NCI-H2227 (cell line): ENCODE results near the gene CYP3A7.
A peak's percentile ranks its signal among the peaks of the same experiment; 100 is the strongest.
"Not testable (repeated sequence)": the region's sequence is repeated elsewhere in the genome, so short reads cannot be mapped to it uniquely, and the experiment has no call there.

Experiments
- DNase-seq: peaks from one replicate; lab custom pipeline; 2025; ENCODE audit not compliant: unreplicated experiment; lab: John Stamatoyannopoulos, UW

CYP3A7 gene

GRCh38 chr7:99734987-99735386, at the start of gene CYP3A7:
Gene CYP3A7 (minus strand): TSS chr7:99735196. CDS start chr7:99735093, 103 bp downstream.
- DNase-seq = no peak

GRCh38 chr7:99784007-99784406, 49.0 kb upstream of the CYP3A7 start, which contains the start of gene CYP3A4:
Gene CYP3A4 (minus strand): TSS chr7:99784184. CDS start chr7:99784081, 103 bp downstream.
- no peak for DNase-seq

GRCh38 chr7:99782012-99782953, 47.3 kb upstream of the CYP3A7 start:
- DNase-seq = no peak

- DNase-seq = no peak
Observed at GRCh38 chr7:99780588-99780987, 45.6 kb upstream of the CYP3A7 start.

- DNase-seq = no peak
Observed at GRCh38 chr7:99779949-99780348, 45.0 kb upstream of the CYP3A7 start.

- no peak for DNase-seq
Observed at GRCh38 chr7:99778880-99779279, 43.9 kb upstream of the CYP3A7 start.

- not testable (repeated sequence) for DNase-seq
Observed at GRCh38 chr7:99773395-99773794, 38.4 kb upstream of the CYP3A7 start.

- DNase-seq = no peak
Observed at GRCh38 chr7:99772565-99772964, 37.6 kb upstream of the CYP3A7 start.

- DNase-seq = not testable (repeated sequence)
Observed at GRCh38 chr7:99769494-99769893, 34.5 kb upstream of the CYP3A7 start.

GRCh38 chr7:99768471-99768870, 33.5 kb upstream of the CYP3A7 start:
- no peak for DNase-seq

GRCh38 chr7:99767662-99768061, 32.7 kb upstream of the CYP3A7 start:
- no peak for DNase-seq

- no peak for DNase-seq
Observed at GRCh38 chr7:99766484-99767099, 31.6 kb upstream of the CYP3A7 start.

- DNase-seq = no peak
Observed at GRCh38 chr7:99764478-99764877, 29.5 kb upstream of the CYP3A7 start.

- DNase-seq = no peak
Observed at GRCh38 chr7:99762680-99763327, 27.8 kb upstream of the CYP3A7 start.

GRCh38 chr7:99755085-99755484, 20.1 kb upstream of the CYP3A7 start:
- no peak for DNase-seq

GRCh38 chr7:99752356-99752755, 17.4 kb upstream of the CYP3A7 start:
- peak; percentile 11 for DNase-seq

- DNase-seq = not testable (repeated sequence)
Observed at GRCh38 chr7:99751322-99752052, 16.5 kb upstream of the CYP3A7 start.

- DNase-seq = no peak
Observed at GRCh38 chr7:99748846-99749579, 14.0 kb upstream of the CYP3A7 start.

- DNase-seq = not testable (repeated sequence)
Observed at GRCh38 chr7:99746915-99747314, 11.9 kb upstream of the CYP3A7 start.

GRCh38 chr7:99745395-99745794, 10.4 kb upstream of the CYP3A7 start:
- not testable (repeated sequence) for DNase-seq
